Measurements from ENCODE around the gene SOX13. TPM values are rescaled to one million over a fixed set of nuclear protein-coding genes. Genes with fewer than 3 reads are reported as not detected.

Gene SOX13
- total RNA-seq, 1 experiment from 2014 or later: 3.4 TPM

Other genes starting within 250 kb of the SOX13 start
- 165 and 171 TPM in 2 replicates for gene SNRPE, start 211.5 kb upstream of the SOX13 start, total RNA-seq (2014; rRNA removed; shearing (Covaris generic); ENCODE audit: low replicate concordance)
- gene ETNK2, start 78.9 kb downstream of the SOX13 start, total RNA-seq (2014; rRNA removed; shearing (Covaris generic); ENCODE audit: low replicate concordance): 5.3 and 5.6 TPM in 2 replicates
- not detected in 2 replicates for gene REN, start 93.2 kb downstream of the SOX13 start, total RNA-seq (2014; rRNA removed; shearing (Covaris generic); ENCODE audit: low replicate concordance)
- gene KISS1, start 123.4 kb downstream of the SOX13 start, total RNA-seq (2014; rRNA removed; shearing (Covaris generic); ENCODE audit: low replicate concordance): not detected in 2 replicates
- gene GOLT1A, start 140.9 kb downstream of the SOX13 start, total RNA-seq (2014; rRNA removed; shearing (Covaris generic); ENCODE audit: low replicate concordance): 8.5 TPM in 1 of 2 replicates, not detected in the other

Data from Caki2 (cell line).